Psoas muscle (tissue), 8 donors: ENCODE results near the gene USP27X. TPM values are rescaled to one million over a fixed set of nuclear protein-coding genes. Genes with fewer than 3 reads are reported as not detected.

ENCODE experiments used
- ATAC-seq, 4 donors: fragments of 200-7000 bp; cut with Tn5 transposase; one replicate each; pipeline ENCODE4 v1.9.1; 2020; ENCODE audit warnings: moderate library complexity in 3 of 4, mild to moderate bottlenecking in 2 of 4
- DNase-seq, 2 donors: peaks; one replicate each; pipeline ENCODE4 v3.0.0-alpha.2; 2020
- H3K27ac ChIP-seq: fragments of 200-600 bp; one replicate; pipeline ENCODE4 v1.8.0; 2022
- H3K27me3 ChIP-seq, 3 donors: fragments of 200-600 bp in 1 of 3; one replicate each; pipeline versions ENCODE4 v1.6.1 to v1.8.0; 2013 to 2022; ENCODE audit warnings: low read length in 2 of 3, mild to moderate bottlenecking in 2 of 3, moderate library complexity in 1 of 3; ENCODE audit not compliant: insufficient read depth in 3 of 3
- H3K36me3 ChIP-seq, 2 donors: fragments of 200-600 bp in 1 of 2; one replicate each; pipeline versions ENCODE4 v1.6.1 to v1.8.0; 2013 to 2022; ENCODE audit warnings: low read depth in 1 of 2, mild to moderate bottlenecking in 1 of 2, moderate library complexity in 1 of 2; ENCODE audit not compliant: insufficient read depth in 1 of 2
- H3K4me1 ChIP-seq: fragments of 200-600 bp; one replicate; pipeline ENCODE4 v1.8.0; 2022
- H3K4me3 ChIP-seq: fragments of 200-600 bp; one replicate; pipeline ENCODE4 v1.8.0; 2022; ENCODE audit warnings: mild to moderate bottlenecking
- H3K9me3 ChIP-seq: fragments of 200-600 bp; one replicate; pipeline ENCODE4 v1.8.0; 2022
- CTCF ChIP-seq: fragments of 200-600 bp; IDR thresholded peaks from one replicate; pipeline ENCODE4 v1.8.0; 2022; ENCODE audit warnings: antibody characterized with exemption
- WGBS, 3 donors: extraction: QIAGEN DNeasy Blood & Tissue Kit; methylation state at CpG; one replicate each; pipeline versions ENCODE4 v1.1.6 to v1.1.7; 2013; 5-methylcytosine and 5-hydroxymethylcytosine counted together
- intact Hi-C, 2 donors: fragments of 100-400 bp; cut with DNase I; formaldehyde crosslinking; loops; one replicate each; pipeline versions ENCODE4 v1.11.0 to v1.14.2; 2022
- polyA plus RNA-seq, 3 donors: library from polyadenylated mRNA; stranded (reverse); fragments of 200-250 nt; gene quantifications; one replicate each; pipeline ENCODE4 v1.2.3, GENCODE V29; 2013
- total RNA-seq, 4 donors: library from RNA; stranded (reverse); fragmentation: NEBNext Ultra II Directional in 2 of 4; extraction: Animal tissue kit (Norgen Biotek cat#: 25700) in 2 of 4; gene quantifications; one replicate each; pipeline versions ENCODE4 v1.2.1 to v1.2.4, GENCODE V29; 2021 to 2023
- donor health status: healthy with polysubstance abuse.
- donor health status: DM: no; HTN: no; CAD: no; lungs with moderate emphysema.
- donor health status: Bipolar disorder and iron deficiency.
- donor health status: healthy.
- donor health status: DM: yes; HTN: yes; CAD: no.
- donor health status: DM: no; HTN: no; CAD: no.
- donor health status: DM: no; HTN: no; CAD: no.
- donor health status: DM: yes; HTN: yes; CAD: no.

Gene USP27X
- total and polyA plus RNA-seq, 7 donors = 1.5 to 4.3 (median 2.3) TPM

- DNase-seq (peak; percentile 95 to 98), ATAC-seq (peak; percentile 97 to 99 (median 98))
- Histone ChIP-seq H3K4me1 (peaks cover 8% of the 10 kb centered on the region), H3K27ac (peak within 1 kb of the TSS; percentile 84), H3K36me3 (peaks cover 0 to 7% of the 10 kb centered on the region in 2 donors), H3K27me3 (peaks cover 0 to 8% (median 0%) of the 10 kb centered on the region in 3 donors), H3K4me3 (peak within 1 kb of the TSS; percentile 70), H3K9me3 (no peaks in the 10 kb centered on the region)
- TF ChIP-seq CTCF = no peak
- intact Hi-C loops = no loop called here
- WGBS, 3 donors = 0 to 32% (median 1%) methylated on average over 29 to 83 of the region's 83 CpGs
Measured at GRCh38 chrX:49922291-49923241, 43.3 kb downstream of the USP27X start, which contains the start of gene CLCN5. TSS of gene CLCN5 (plus strand) at chrX:49922596. CDS start at chrX:49925299, 2,703 bp downstream.

DNA sequence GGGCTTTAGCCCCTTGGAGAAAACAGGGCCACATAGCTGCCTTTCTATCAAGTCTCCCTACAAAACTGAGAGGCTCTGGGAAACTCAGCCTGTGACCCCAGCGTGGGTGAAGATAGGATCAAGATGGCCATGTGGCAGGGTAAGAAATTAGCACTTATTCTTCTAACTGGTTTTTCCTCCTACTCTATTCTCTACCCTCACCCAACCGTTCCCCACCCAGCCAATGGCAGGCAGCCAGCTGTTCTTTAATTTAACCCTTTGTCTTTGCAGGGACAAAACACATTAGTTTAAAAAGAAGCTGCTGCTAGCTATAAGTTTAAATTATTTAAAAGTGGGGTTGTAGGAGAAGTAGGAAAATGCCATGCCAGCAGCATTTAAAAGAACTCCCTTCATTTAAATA is 45.9 kb downstream of the USP27X start:
- WGBS, 3 donors = 27 to 43% (median 30%) methylated on average over 2 of the region's 2 CpGs
- Histone ChIP-seq H3K4me1 (peaks cover 8% of the 10 kb centered on the region), H3K9me3 (no peaks in the 10 kb centered on the region), H3K27ac (no peak overlapping the region), H3K36me3 (peaks cover 0 to 7% of the 10 kb centered on the region in 2 donors), H3K27me3 (peaks cover 0 to 8% (median 0%) of the 10 kb centered on the region in 3 donors), H3K4me3 (peak overlapping the region; percentile 70)
- TF ChIP-seq CTCF = no peak
- DNase-seq (no peak), ATAC-seq (no peak)
- intact Hi-C loops = no loop called here

DNA sequence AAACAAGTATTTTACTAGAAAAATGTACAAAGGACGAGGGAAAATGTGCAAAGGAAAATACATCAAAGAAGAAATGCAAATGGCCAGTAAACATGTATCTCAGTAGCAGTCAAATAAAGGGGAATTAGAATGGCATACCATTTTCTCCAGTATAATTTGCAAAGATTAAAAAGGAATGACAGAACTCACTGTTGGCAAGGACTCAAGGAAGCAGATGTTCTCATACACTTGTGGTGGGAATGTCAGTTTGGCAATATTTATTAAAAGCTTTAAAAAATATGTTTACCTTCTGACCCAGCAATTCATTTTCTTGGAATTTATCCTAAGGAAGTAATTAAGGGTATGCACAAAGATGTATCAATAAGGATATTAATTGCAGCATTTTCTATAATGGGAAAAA is 50.8 kb downstream of the USP27X start:
- Histone ChIP-seq H3K9me3 (no peaks in the 10 kb centered on the region), H3K4me1 (peaks cover 8% of the 10 kb centered on the region), H3K27me3 (peaks cover 0 to 8% (median 0%) of the 10 kb centered on the region in 3 donors), H3K27ac (no peak overlapping the region), H3K4me3 (no peak overlapping the region), H3K36me3 (peaks cover 0 to 7% of the 10 kb centered on the region in 2 donors)
- ATAC-seq = no peak
- 28 to 80% (median 55%) methylated on average over 1 of the region's 1 CpG for WGBS, 3 donors
- no peak for DNase-seq
- no peak for TF ChIP-seq CTCF
- intact Hi-C loops = no loop called here

Other genes starting within 250 kb of the USP27X start
- gene PAGE1, start 183.5 kb upstream of the USP27X start, total RNA-seq = not detected
- not detected for gene PAGE1, start 183.5 kb upstream of the USP27X start, polyA plus RNA-seq
- 1 to 10 TPM in 1 of 4 donors, under 1 TPM in 1, not detected in 2; 0.81 to 1.4 TPM for gene PAGE4, start 50.2 kb upstream of the USP27X start, total RNA-seq
- gene PAGE4, start 50.2 kb upstream of the USP27X start, polyA plus RNA-seq = 1 to 10 TPM in 1 of 3 donors, under 1 TPM in 1, not detected in 1; 0.92 to 1.4 TPM
- gene CLCN5, start 43.1 kb downstream of the USP27X start, total RNA-seq = 10 to 100 TPM in 1 of 4 donors, 1 to 10 TPM in 3; 6.5 to 11.3 (median 7.9) TPM
- 1 to 10 TPM; 1.9 to 4.2 (median 3.6) TPM for gene CLCN5, start 43.1 kb downstream of the USP27X start, polyA plus RNA-seq